GM19023 (cell line): ENCODE results near the gene DPY19L3.
"Not testable (repeated sequence)": the region's sequence is repeated elsewhere in the genome, so short reads cannot be mapped to it uniquely, and the experiment has no call there.

ENCODE experiments used
- ATAC-seq: cut with Tn5 transposase; IDR thresholded peaks from one replicate; pipeline ENCODE4 v1.9.1; 2021; ENCODE audit warnings: mild to moderate bottlenecking, moderate library complexity; ENCODE audit not compliant: unreplicated experiment

DPY19L3 gene

GRCh38 chr19:32438751-32439150 lies 33.2 kb downstream of the DPY19L3 start:
- ATAC-seq: no peak

GRCh38 chr19:32442650-32443049 lies 37.1 kb downstream of the DPY19L3 start:
- no peak for ATAC-seq

DNA sequence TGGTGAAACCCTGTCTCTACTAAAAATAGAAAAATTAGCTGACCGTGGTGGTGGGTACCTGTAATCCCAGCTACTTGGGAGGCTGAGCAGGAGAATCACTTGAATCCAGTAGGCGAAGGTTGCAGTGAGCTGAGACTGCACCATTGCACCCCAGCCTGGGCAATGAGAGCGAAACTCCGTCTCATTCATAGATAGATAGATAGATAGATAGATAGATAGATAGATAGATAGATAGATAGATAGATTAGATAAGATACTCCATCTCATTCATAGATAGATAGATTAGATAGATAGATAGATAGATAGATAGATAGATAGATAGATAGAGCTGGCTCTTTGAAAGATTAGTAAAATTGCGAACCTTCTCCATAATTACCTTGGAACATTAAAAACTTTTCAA lies 42.0 kb downstream of the DPY19L3 start:
- not testable (repeated sequence) for ATAC-seq

DNA sequence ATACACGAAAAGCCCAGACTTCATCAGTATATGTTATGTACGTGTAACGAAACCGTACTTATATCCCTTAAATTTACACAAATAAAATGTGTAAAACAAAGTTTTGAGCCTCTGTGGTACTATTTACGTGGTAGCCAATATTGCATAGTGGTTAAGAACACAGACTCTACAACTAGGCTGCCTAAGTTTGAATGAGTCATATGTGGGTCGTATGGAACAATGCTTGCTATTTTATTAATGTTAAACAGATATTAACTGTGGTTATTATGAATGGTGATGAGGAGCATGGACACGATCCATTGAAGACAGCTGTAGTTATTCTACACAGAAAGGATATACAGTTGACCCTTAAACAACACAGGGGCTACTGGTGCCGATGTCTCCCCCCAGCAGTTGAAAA lies 42.5 kb downstream of the DPY19L3 start:
- no peak for ATAC-seq

- ATAC-seq: no peak
Measured at GRCh38 chr19:32450217-32450616, 44.6 kb downstream of the DPY19L3 start.

DNA sequence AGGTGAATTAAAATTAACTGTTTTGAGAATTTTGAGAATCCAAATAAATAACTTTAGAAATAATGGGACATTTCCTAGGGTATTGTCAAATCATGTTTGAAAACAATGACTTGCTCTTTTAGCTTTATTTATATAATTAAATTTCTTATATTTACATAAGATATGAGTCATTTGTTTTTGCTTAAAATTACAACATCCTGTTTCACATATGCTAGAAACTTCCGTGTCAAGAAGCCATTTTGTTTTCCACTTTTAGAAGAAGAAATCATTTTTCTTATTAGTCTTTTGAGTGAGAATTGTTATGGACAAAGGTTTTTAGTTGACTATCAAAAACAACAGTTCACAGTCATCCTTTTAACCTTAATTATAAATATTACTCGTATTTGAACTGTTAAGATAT lies 48.2 kb downstream of the DPY19L3 start:
- ATAC-seq: no peak

GRCh38 chr19:32456406-32456805 lies 50.8 kb downstream of the DPY19L3 start:
- no peak for ATAC-seq

DNA sequence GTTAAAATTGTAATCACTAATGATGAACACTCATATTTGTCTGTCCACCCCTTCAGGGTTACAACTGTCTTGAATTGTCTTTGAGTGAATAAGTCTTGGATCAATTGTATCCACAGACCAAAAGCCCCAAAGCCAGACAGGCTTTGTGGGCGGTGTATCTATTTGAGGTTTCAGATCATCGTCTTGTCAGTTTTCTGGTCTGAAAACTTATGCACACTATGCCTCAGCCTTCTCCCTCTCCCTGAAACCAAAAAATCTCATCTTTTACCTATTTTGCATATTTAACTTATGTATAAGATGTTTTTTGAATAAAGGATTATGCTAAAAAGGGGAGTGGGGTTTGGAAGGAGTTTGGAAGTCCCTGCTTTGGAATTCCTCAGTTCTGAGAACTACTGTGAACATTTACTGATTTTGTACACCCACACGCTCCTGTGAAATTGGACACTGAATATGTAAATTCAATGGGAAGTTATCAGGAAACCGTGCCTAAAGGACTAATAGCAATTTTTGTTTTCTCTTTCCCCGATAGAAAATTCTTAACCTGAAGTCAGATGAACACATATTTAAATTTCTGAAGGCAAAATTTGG lies 52.1 kb downstream of the DPY19L3 start:
- ATAC-seq: no peak

DNA sequence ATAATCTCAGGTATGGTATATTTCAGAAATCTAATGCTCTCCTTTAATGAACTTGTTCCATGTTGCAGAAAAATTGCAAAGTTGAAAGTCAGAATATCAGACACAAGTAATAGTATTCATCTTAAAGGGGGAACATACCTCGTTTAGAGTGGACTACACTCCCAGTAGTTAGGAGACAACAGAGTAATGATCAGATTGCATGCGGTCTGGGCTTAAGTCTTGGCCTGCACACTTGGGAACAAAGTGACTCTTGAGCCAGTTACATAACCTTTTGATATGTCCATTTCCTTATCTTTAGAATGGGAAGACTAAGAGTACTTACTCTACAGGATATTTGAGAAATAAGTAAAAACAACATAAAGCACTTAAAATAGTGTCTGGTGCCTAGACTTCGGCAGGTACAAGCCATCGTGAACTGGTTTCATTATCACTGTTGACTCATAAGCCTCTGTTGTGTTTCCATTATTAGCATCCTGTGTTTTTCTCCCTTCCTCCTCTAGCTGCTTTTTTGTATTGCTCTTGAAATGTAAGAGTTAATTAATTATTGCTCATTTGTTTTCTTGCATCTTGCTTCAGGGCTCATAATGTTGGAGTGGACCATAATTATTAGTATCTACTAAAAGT lies 53.0 kb downstream of the DPY19L3 start:
- peak; percentile 86 for ATAC-seq

- no peak for ATAC-seq
Measured at GRCh38 chr19:32459204-32459865, 53.8 kb downstream of the DPY19L3 start.

DNA sequence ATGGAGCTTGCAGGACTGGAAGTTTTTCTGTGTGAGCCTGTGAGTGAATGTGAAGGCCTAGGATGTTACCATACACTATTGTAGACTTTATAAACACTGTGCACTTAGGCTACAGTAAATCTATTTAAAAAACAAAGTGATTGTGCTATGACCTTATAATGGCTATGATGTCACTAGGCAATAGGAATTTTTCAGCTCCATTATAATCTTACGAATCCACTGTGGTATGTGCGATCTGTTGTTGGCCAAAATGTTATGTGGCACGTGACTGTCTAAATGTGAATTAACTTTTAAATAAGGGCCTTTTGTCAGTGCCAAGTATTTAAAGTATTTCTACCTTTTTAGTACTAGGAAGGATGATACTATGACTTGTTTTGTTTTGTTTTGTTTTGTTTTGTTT lies 54.9 kb downstream of the DPY19L3 start:
- ATAC-seq: no peak

DNA sequence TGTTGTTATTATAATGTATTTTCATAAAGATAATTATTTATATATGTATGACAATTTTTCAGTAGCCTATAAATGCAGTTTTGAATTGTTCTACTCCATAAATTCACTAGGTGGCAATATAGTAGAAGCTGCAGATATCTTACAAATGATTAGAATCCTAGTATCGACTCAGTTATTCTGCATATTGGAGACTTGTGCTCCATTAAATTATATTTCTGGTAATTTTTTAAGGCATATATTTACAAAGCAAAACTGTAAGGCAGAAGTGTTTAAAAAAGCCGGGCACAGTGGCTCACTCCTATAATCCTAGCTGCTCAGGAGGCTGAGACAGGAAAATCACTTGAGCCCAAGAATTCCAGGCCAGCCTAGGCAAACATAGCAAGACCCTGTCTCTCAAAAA lies 58.7 kb downstream of the DPY19L3 start:
- ATAC-seq: no peak

GRCh38 chr19:32465176-32465575 lies 59.6 kb downstream of the DPY19L3 start:
- ATAC-seq: no peak

DNA sequence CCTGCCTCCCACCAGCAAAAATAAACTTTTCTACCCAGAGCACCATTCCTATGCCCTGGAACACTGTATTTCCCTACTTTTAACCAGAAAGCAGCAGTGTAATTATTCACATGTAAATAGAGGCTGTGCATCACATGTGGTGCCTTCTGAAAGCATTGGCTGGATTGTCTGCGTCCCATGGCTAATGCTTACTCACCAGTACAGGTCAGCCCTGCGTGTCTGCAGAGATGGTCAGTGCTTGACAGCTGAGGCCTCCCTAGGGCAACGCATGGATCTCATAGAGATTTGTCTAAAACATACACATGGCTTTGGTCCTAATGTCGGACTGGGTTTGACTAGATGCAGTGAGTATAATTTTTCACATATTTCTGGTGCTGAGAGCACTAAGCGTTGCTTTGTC lies 64.2 kb downstream of the DPY19L3 start:
- no peak for ATAC-seq

GRCh38 chr19:32471095-32471494 lies 65.5 kb downstream of the DPY19L3 start:
- no peak for ATAC-seq

DNA sequence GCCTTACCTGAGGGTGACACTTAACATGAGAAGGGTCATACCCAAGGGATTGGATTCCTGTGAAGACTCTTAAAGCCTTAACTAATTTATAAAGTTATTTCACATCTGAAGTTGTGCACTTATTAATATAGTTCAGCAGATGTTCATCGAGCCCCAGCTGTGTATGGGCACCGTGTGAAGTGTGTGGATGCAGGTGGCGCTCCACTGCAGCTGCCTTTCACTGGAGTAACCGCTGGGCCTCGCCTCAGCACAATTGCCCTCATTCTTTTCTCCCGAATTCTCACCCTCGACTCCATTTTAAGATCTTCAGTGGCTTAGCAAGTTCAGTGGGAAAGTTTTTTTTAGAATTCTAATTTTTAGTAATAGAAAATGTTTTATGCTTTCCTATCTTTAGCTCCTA lies 66.2 kb downstream of the DPY19L3 start:
- ATAC-seq: no peak

- ATAC-seq: no peak
Measured at GRCh38 chr19:32475141-32476031, 69.8 kb downstream of the DPY19L3 start.

- ATAC-seq: no peak
Measured at GRCh38 chr19:32476032-32476350, 70.4 kb downstream of the DPY19L3 start.

- no peak for ATAC-seq
Measured at GRCh38 chr19:32480321-32480720, 74.8 kb downstream of the DPY19L3 start.

DNA sequence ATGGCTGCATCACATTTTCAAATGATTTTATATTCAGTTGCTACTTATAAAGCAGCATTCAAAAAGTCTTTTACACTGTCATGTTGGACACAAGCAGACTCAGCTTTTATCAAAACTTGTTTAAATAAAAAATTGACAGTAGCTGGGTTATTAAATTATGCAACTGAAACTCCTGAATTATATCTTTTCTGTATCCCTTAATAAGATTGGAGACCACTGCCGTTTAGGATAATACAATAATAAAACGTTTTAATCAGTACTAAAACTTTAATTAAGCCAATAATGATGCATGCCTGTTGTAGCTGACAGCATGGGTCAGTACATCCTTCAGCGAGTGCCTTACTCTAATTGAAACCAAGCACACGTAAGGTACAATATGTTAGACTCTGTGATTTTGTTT lies 78.0 kb downstream of the DPY19L3 start:
- no peak for ATAC-seq

DNA sequence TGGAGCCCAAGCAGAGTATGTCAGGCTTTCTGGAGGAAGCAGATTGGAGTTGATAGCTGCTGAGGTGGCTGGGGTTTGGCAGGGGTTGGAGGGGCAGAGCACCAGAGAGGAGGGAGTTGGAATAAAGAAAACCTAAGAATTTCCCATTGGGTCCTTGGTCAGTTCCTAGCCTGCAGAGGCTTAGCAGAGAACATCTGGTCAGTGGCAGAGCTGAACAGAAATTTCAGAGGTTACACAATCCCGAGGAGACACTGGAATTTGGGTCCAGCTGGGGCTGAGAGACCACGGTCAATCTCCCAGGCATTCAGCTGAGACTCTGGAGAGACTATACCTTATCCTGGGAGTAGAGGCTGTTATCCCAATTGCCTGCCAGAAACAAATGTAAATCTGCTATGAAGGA lies 84.4 kb downstream of the DPY19L3 start:
- no peak for ATAC-seq

DNA sequence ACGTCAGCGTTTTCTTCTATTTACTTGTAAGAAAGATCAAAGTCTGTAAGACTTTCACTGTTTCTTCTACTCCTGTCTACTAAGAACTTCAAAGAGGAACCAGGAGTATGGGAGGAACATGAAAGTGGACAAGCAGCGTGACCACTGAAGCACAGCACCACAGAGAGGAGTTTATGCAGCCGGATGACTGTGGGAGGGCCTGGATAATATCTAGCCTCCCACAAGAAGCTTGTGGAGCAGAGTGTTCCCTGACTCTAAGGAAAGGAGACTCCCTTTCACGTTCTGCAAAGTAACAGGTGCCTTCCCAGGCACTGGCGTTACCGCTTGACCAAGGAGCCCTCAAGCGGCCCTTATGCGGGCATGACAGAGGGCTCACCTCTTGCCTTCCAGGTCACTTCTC lies 91.8 kb downstream of the DPY19L3 start:
- no peak for ATAC-seq
